ENCODE measurements around the gene LGALS14. TPM values are rescaled to one million over a fixed set of nuclear protein-coding genes. Genes with fewer than 3 reads are reported as not detected.

The LGALS14 gene
- total RNA-seq, 4 donors from 2014 or later = not detected

DNA sequence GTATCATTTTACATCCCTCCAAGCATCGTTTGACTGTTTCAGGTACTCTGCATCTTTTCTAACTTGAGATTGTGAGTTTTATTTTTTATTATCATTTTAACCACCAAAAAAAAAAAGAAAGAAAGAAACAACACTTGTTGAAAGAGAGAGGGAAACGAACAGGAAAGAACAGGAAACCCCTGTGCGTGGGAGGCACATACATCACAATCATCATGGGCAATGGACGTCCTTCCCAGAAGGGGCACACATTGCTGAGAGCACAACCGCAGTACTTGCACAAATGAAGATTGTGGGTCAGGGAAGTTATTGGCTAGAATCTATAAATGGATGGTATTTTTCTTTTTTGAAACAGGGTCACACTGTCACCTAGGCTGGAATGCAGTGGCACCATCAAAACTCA, 31.8 kb downstream of the LGALS14 start:
- no peak overlapping the region for H3K4me3 ChIP-seq
- no peaks in the 10 kb centered on the region for H3K4me1 ChIP-seq
- no peak overlapping the region for H3K27ac ChIP-seq
- no peak for TF ChIP-seq POLR2A (IDR thresholded peaks at IDR 0.05)
- TF ChIP-seq, protein P1, sequence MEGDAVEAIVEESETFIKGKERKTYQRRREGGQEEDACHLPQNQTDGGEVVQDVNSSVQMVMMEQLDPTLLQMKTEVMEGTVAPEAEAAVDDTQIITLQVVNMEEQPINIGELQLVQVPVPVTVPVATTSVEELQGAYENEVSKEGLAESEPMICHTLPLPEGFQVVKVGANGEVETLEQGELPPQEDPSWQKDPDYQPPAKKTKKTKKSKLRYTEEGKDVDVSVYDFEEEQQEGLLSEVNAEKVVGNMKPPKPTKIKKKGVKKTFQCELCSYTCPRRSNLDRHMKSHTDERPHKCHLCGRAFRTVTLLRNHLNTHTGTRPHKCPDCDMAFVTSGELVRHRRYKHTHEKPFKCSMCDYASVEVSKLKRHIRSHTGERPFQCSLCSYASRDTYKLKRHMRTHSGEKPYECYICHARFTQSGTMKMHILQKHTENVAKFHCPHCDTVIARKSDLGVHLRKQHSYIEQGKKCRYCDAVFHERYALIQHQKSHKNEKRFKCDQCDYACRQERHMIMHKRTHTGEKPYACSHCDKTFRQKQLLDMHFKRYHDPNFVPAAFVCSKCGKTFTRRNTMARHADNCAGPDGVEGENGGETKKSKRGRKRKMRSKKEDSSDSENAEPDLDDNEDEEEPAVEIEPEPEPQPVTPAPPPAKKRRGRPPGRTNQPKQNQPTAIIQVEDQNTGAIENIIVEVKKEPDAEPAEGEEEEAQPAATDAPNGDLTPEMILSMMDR (IDR thresholded peaks at IDR 0.05) = no peak
- no peaks in the 10 kb centered on the region for H3K9me3 ChIP-seq
- H3K36me3 ChIP-seq = no peaks in the 10 kb centered on the region
- DNase-seq = no peak
- no peaks in the 10 kb centered on the region for H3K27me3 ChIP-seq

DNA sequence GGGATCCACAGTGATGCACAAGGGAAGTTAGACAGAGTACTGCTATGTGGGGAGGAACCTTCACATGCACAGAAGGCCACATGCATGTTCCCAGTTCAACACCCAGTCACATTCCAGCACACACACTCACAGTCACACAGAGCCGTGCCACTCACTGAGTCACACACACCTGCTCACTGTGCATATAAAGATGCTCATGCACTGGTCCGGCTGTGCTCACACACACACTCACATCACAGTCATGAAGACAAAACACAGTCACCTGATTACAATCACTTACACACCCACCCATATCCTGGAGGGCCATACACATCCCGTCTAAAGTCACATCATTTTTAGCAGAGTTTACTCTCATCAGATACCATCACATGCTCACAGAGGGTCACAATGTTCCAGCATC, 33.1 kb downstream of the LGALS14 start:
- DNase-seq = no peak
- no peaks in the 10 kb centered on the region for H3K4me1 ChIP-seq
- H3K36me3 ChIP-seq = no peaks in the 10 kb centered on the region
- H3K27me3 ChIP-seq = no peaks in the 10 kb centered on the region
- H3K9me3 ChIP-seq = no peaks in the 10 kb centered on the region
- no peak overlapping the region for H3K27ac ChIP-seq
- TF ChIP-seq POLR2A (IDR thresholded peaks at IDR 0.05) = no peak
- TF ChIP-seq, protein P1 (IDR thresholded peaks at IDR 0.05) = no peak
- no peak overlapping the region for H3K4me3 ChIP-seq

DNA sequence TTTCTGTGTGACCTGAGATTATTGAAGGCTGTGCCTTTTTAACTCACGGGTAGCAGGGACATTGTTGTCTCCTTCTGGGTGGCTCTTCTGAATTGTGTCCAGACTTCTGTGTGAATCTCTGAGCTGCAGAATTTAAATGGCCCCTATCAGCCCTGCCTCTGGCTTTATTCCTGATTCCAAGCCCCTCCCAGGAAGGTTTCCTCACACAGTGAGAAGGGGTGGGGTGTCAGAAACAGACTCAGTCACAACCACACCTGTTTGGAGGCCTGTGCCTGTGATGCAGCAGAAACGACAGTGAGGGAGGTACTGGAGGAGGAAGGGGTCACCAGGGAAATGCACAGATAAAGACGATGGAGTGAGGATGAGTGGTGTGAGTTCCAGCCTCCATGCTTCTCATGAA, 33.6 kb downstream of the LGALS14 start, which contains the start of gene CLC:
Gene CLC (minus strand): TSS at position 139 of the 400 bp plus-strand sequence. CDS start 77 bp downstream, at position 62.
- no peaks in the 10 kb centered on the region for H3K27me3 ChIP-seq
- H3K36me3 ChIP-seq = no peaks in the 10 kb centered on the region
- H3K27ac ChIP-seq = no peak within 1 kb of the TSS
- no peak within 1 kb of the TSS for H3K4me3 ChIP-seq
- H3K9me3 ChIP-seq = no peaks in the 10 kb centered on the region
- H3K4me1 ChIP-seq = no peaks in the 10 kb centered on the region
- no peak for DNase-seq
- TF ChIP-seq, protein P1 (IDR thresholded peaks at IDR 0.05) = no peak
- TF ChIP-seq POLR2A (IDR thresholded peaks at IDR 0.05) = no peak

DNA sequence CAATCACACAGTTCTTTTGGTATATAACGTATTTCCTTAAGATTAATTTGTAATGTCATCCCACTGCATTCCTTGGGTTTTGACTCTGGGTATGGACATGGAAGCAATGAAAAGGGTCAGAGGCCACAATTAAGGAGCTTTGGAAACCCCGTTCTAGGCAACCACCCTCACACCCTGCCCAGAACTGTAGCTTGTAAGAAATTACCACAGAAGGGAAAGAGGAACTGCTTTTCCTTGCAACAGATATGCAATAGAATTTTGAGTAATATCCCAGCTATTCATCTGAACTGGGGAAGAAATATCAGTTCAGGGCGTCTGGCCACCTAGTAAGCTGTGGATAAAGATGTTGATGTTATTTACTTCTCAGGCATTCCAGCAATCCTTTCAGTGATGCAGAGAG, 34.5 kb downstream of the LGALS14 start:
- H3K4me1 ChIP-seq = no peaks in the 10 kb centered on the region
- H3K36me3 ChIP-seq = no peaks in the 10 kb centered on the region
- H3K4me3 ChIP-seq = no peak overlapping the region
- no peaks in the 10 kb centered on the region for H3K27me3 ChIP-seq
- no peaks in the 10 kb centered on the region for H3K9me3 ChIP-seq
- no peak overlapping the region for H3K27ac ChIP-seq
- no peak for DNase-seq
- TF ChIP-seq POLR2A (IDR thresholded peaks at IDR 0.05) = no peak
- TF ChIP-seq, protein P1 (IDR thresholded peaks at IDR 0.05) = no peak

DNA sequence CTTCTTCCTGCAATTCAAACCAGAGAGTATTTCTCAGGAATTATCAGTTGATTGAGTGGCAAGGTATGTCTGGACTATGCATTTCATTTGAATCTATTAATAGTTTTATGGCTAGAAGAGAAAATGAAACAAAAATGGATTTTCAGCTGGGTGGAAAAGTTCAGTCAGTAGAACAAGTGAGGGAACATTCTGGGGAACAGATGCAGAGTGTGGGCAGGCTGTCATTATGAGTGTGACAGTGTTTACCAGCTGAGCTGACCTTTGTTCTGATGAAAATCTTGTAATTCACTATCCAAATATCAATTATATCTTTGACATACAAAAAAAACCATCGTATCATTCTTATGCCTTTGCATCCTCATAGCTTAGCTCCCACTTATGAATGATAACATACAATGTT, 36.1 kb downstream of the LGALS14 start:
- H3K4me1 ChIP-seq = no peaks in the 10 kb centered on the region
- no peaks in the 10 kb centered on the region for H3K27me3 ChIP-seq
- H3K4me3 ChIP-seq = no peak overlapping the region
- TF ChIP-seq, protein P1 (IDR thresholded peaks at IDR 0.05) = no peak
- no peak overlapping the region for H3K27ac ChIP-seq
- H3K36me3 ChIP-seq = no peaks in the 10 kb centered on the region
- DNase-seq = no peak
- H3K9me3 ChIP-seq = no peaks in the 10 kb centered on the region

DNA sequence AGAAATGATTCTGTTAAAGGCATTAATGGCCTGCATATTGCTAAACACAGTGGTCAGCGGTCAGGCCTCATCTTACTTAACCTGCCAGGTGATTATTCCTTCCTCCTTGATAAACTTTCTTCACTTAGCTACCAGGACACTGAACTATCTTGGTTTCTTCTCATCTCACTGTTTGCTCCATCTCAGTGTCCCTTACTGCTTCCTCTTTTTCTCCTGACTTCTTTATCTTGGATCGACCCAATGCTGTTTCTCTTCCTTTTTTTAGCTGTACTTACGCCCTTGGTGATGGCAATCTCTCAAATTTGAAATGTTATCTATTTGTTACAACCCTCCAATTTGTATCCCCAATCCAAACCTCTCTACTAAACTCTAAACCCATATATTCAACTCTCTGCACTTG, 41.4 kb downstream of the LGALS14 start:
- Histone ChIP-seq H3K36me3 (no peaks in the 10 kb centered on the region), H3K9me3 (no peaks in the 10 kb centered on the region), H3K4me1 (no peaks in the 10 kb centered on the region), H3K27me3 (no peaks in the 10 kb centered on the region), H3K27ac (no peak overlapping the region), H3K4me3 (no peak overlapping the region)
- TF ChIP-seq, protein P1 (IDR thresholded peaks at IDR 0.05) = no peak
- TF ChIP-seq POLR2A (IDR thresholded peaks at IDR 0.05) = no peak
- no peak for DNase-seq

Measured in Peyer's patch (tissue), 4 donors.